Type B pancreatic cell (in vitro differentiated cells): ENCODE results near the gene TGFBI. TPM values are rescaled to one million over a fixed set of nuclear protein-coding genes. Genes with fewer than 3 reads are reported as not detected.

Source experiments
- DNase-seq: peaks from one replicate; pipeline ENCODE4 v3.0.0; 2021; ENCODE audit warnings: mixed read lengths; ENCODE audit not compliant: unreplicated experiment; ENCODE audit errors: extremely low spot score
- H3K27ac Mint-ChIP-seq: 2 replicates; pipeline ENCODE4 v1.8.0; 2021; ENCODE audit warnings: mild to moderate bottlenecking, mixed read lengths
- H3K27me3 Mint-ChIP-seq: 2 replicates; pipeline ENCODE4 v1.8.0; 2021; ENCODE audit warnings: mixed read lengths
- H3K36me3 Mint-ChIP-seq: 2 replicates; pipeline ENCODE4 v1.8.0; 2021; ENCODE audit warnings: mixed read lengths
- H3K4me1 Mint-ChIP-seq: one replicate; pipeline ENCODE4 v1.8.0; 2021; ENCODE audit warnings: mixed read lengths; ENCODE audit not compliant: unreplicated experiment
- H3K4me3 Mint-ChIP-seq: 2 replicates; pipeline ENCODE4 v1.8.0; 2021; ENCODE audit warnings: mild to moderate bottlenecking, mixed read lengths
- H3K9me3 Mint-ChIP-seq: 2 replicates; pipeline ENCODE4 v1.8.0; 2021; ENCODE audit warnings: mixed read lengths
- CTCF ChIP-seq: fragments of 200-600 bp; sonication (generic); conservative IDR thresholded peaks from 2 replicates; pipeline ENCODE4 v1.5.0; 2021; ENCODE audit warnings: antibody characterized with exemption, mild to moderate bottlenecking
- total RNA-seq: library from RNA; stranded (reverse); gene quantifications from 2 replicates; pipeline ENCODE4 v1.2.1, GENCODE V29; 2021; ENCODE audit warnings: low replicate concordance

Gene TGFBI
- total RNA-seq, 1 donor from 2014 or later, result 302 TPM

- DNase-seq, result no peak
- Mint-ChIP-seq H3K27me3 (peaks cover 40% of the 10 kb centered on the region), H3K27ac (no peak overlapping the region), H3K4me3 (no peak overlapping the region), H3K9me3 (peaks cover 4% of the 10 kb centered on the region), H3K4me1 (peaks cover 4% of the 10 kb centered on the region), H3K36me3 (peaks cover 13% of the 10 kb centered on the region)
- no peak for TF ChIP-seq CTCF
Measured at GRCh38 chr5:135986401-135986800, 42.4 kb upstream of the TGFBI start.

GRCh38 chr5:135986891-135987401, 41.8 kb upstream of the TGFBI start:
- Mint-ChIP-seq H3K27me3 (peaks cover 42% of the 10 kb centered on the region), H3K27ac (no peak overlapping the region), H3K4me3 (no peak overlapping the region), H3K36me3 (peaks cover 13% of the 10 kb centered on the region), H3K4me1 (peaks cover 9% of the 10 kb centered on the region), H3K9me3 (peaks cover 4% of the 10 kb centered on the region)
- TF ChIP-seq CTCF, result no peak
- DNase-seq, result no peak

- H3K27ac Mint-ChIP-seq, result no peak overlapping the region
- peaks cover 13% of the 10 kb centered on the region for H3K36me3 Mint-ChIP-seq
- DNase-seq, result no peak
Measured at GRCh38 chr5:135988546-135988945, 40.2 kb upstream of the TGFBI start.

GRCh38 chr5:135989686-135990085, 39.1 kb upstream of the TGFBI start:
- peaks cover 27% of the 10 kb centered on the region for H3K4me1 Mint-ChIP-seq
- no peak overlapping the region for H3K4me3 Mint-ChIP-seq
- H3K9me3 Mint-ChIP-seq, result peaks cover 4% of the 10 kb centered on the region
- DNase-seq, result no peak
- TF ChIP-seq CTCF, result no peak
- H3K36me3 Mint-ChIP-seq, result peaks cover 13% of the 10 kb centered on the region
- peaks cover 52% of the 10 kb centered on the region for H3K27me3 Mint-ChIP-seq
- no peak overlapping the region for H3K27ac Mint-ChIP-seq

More at GRCh38 chr5:135988546-135988945, 40.2 kb upstream of the TGFBI start:
- H3K4me3 Mint-ChIP-seq, result no peak overlapping the region
- TF ChIP-seq CTCF, result no peak
- peaks cover 4% of the 10 kb centered on the region for H3K9me3 Mint-ChIP-seq
- H3K4me1 Mint-ChIP-seq, result peaks cover 18% of the 10 kb centered on the region
- H3K27me3 Mint-ChIP-seq, result peaks cover 47% of the 10 kb centered on the region

- peaks cover 30% of the 10 kb centered on the region for H3K4me1 Mint-ChIP-seq
- DNase-seq, result no peak
- peaks cover 4% of the 10 kb centered on the region for H3K9me3 Mint-ChIP-seq
Measured at GRCh38 chr5:135990528-135991255, 38.1 kb upstream of the TGFBI start.

More at GRCh38 chr5:135990528-135991255, 38.1 kb upstream of the TGFBI start:
- TF ChIP-seq CTCF, result no peak
- H3K27ac Mint-ChIP-seq, result no peak overlapping the region
- no peak overlapping the region for H3K4me3 Mint-ChIP-seq
- H3K36me3 Mint-ChIP-seq, result peaks cover 13% of the 10 kb centered on the region
- H3K27me3 Mint-ChIP-seq, result peaks cover 53% of the 10 kb centered on the region
